BJ (cell line): ENCODE measurements around the gene NINJ2. TPM values are rescaled to one million over a fixed set of nuclear protein-coding genes. Genes with fewer than 3 reads are reported as not detected.
"Not testable (repeated sequence)": the region's sequence is repeated elsewhere in the genome, so short reads cannot be mapped to it uniquely, and the experiment has no call there.

Experiments
- CTCF ChIA-PET: fragments of 350-600 bp; formaldehyde crosslinking; extraction: SDS; loops from one replicate; lab custom pipeline; 2021; ENCODE audit warnings: antibody characterized with exemption, inconsistent platforms; lab: Yijun Ruan, JAX
- POLR2A ChIA-PET: fragments of 300-600 bp; sonication (Branson Sonifier 250); formaldehyde crosslinking; extraction: SDS; loops from one replicate; lab custom pipeline; 2021; ENCODE audit warnings: antibody characterized with exemption; lab: Charles Lee
- DNase-seq: peaks from one replicate; pipeline ENCODE4 v3.0.0-alpha.2; 2011; ENCODE audit warnings: low read depth
- H3K27me3 ChIP-seq: 2 replicates; pipeline ENCODE4 v1.6.0; 2011; ENCODE audit warnings: low read length; ENCODE audit not compliant: control insufficient read depth, insufficient read depth
- H3K36me3 ChIP-seq: 2 replicates; pipeline ENCODE4 v1.5.1; 2011; ENCODE audit warnings: low read length; ENCODE audit not compliant: control insufficient read depth, insufficient read depth
- H3K4me3 ChIP-seq: 2 replicates; pipeline ENCODE4 v1.5.1; 2011; ENCODE audit warnings: low read depth, mild to moderate bottlenecking, control low read depth, low read length
- CTCF ChIP-seq: IDR thresholded peaks from 2 replicates; pipeline ENCODE4 v1.5.1; 2011; ENCODE audit warnings: low read depth, mild to moderate bottlenecking, control low read depth, inconsistent platforms, low read length, moderate library complexity; ENCODE audit not compliant: insufficient read depth
- polyA plus RNA-seq: library from polyadenylated mRNA; depleted of rRNA; stranded (reverse); fragments of >200 nt; gene quantifications from 2 replicates; pipeline ENCODE4 v1.2.3, GENCODE V29; 2011

The NINJ2 gene
- polyA plus RNA-seq, 1 experiment = 0.32 TPM

- DNase-seq = no peak
- ChIA-PET POLR2A (no interaction called here), CTCF (no interaction called here)
- H3K36me3 ChIP-seq = no peaks in the 10 kb centered on the region
- peaks cover 2% of the 10 kb centered on the region; the same call in 1 of the 2 replicates for H3K27me3 ChIP-seq
- no peak overlapping the region for H3K4me3 ChIP-seq
- TF ChIP-seq CTCF = no peak
These were observed 38.8 kb upstream of the NINJ2 start for GRCh38 chr12:701896-702539.

GRCh38 chr12:700016-700415, 36.8 kb upstream of the NINJ2 start:
- TF ChIP-seq CTCF = no peak
- ChIA-PET CTCF (no interaction called here), POLR2A (no interaction called here)
- H3K27me3 ChIP-seq = peaks cover 2% of the 10 kb centered on the region; the same call in 1 of the 2 replicates
- H3K36me3 ChIP-seq = no peaks in the 10 kb centered on the region
- no peak for DNase-seq
- no peak overlapping the region for H3K4me3 ChIP-seq

- H3K27me3 ChIP-seq, H3K4me3 ChIP-seq, H3K36me3 ChIP-seq, POLR2A ChIA-PET, DNase-seq, CTCF ChIA-PET: not testable (repeated sequence)
These were observed 35.0 kb upstream of the NINJ2 start for GRCh38 chr12:698222-698621.

GRCh38 chr12:697481-697880, 34.2 kb upstream of the NINJ2 start:
- no peak for DNase-seq
- ChIA-PET CTCF (no interaction called here), POLR2A (no interaction called here)
- no peak overlapping the region for H3K4me3 ChIP-seq
- H3K27me3 ChIP-seq = no peaks in the 10 kb centered on the region; the same call in 1 of the 2 replicates
- TF ChIP-seq CTCF = no peak
- no peaks in the 10 kb centered on the region for H3K36me3 ChIP-seq

- CTCF ChIA-PET = no interaction called here
- Histone ChIP-seq H3K36me3 (no peaks in the 10 kb centered on the region), H3K27me3 (no peaks in the 10 kb centered on the region; the same call in 1 of the 2 replicates), H3K4me3 (no peak overlapping the region)
- DNase-seq = no peak
- TF ChIP-seq CTCF = no peak
- POLR2A ChIA-PET = no interaction called here
These were observed 31.7 kb upstream of the NINJ2 start for GRCh38 chr12:694734-695503.
